ENCODE data around the gene OSBPL3. TPM values are rescaled to one million over a fixed set of nuclear protein-coding genes. Genes with fewer than 3 reads are reported as not detected.

The OSBPL3 gene
- total RNA-seq, 1 donor from 2014 or later = 35.2 TPM

DNA sequence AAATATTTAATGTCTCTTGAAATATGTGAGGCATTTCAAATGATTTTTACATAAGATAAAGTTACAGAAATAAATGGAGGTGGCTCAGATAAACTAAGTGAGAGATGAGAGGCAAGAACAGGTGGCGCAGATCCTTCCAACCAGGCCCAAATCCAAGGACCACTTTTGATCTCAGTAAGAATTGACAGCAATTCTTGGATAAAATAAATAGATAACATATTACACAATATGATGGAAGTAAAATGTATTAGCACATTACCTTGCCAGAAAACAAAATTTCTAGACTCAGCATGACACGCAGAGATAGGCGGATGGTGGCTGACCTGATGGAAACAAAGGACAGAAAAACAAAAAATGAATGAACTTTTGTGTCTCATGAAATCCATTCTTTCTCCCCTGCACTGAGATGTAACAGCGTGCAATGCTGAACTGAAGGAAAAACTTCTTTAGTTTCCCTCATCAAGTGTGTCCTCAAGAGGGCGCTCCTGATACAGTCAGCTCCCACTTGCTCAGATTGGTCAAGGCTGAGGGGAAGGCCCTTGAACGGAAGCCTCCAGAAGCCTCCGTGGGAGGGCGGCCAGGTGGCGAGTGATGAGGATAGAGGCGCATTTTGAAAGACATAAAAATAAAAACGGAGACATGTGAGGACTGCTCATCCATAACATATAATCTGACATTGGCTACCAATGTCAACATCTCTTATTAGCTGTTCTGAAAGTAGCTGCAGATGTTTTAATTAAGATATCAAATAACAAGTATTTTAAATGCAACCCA is 159.9 kb downstream of the OSBPL3 start:
- TF ChIP-seq, protein P1, sequence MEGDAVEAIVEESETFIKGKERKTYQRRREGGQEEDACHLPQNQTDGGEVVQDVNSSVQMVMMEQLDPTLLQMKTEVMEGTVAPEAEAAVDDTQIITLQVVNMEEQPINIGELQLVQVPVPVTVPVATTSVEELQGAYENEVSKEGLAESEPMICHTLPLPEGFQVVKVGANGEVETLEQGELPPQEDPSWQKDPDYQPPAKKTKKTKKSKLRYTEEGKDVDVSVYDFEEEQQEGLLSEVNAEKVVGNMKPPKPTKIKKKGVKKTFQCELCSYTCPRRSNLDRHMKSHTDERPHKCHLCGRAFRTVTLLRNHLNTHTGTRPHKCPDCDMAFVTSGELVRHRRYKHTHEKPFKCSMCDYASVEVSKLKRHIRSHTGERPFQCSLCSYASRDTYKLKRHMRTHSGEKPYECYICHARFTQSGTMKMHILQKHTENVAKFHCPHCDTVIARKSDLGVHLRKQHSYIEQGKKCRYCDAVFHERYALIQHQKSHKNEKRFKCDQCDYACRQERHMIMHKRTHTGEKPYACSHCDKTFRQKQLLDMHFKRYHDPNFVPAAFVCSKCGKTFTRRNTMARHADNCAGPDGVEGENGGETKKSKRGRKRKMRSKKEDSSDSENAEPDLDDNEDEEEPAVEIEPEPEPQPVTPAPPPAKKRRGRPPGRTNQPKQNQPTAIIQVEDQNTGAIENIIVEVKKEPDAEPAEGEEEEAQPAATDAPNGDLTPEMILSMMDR (IDR thresholded peaks at IDR 0.05; ENCODE audit: insufficient read depth, low read length, poor library complexity, severe bottlenecking) = peak; percentile 91
- Histone ChIP-seq H3K4me3 (ENCODE audit: low read depth, low read length) (no peak overlapping the region), H3K27me3 (ENCODE audit: control insufficient read depth, insufficient read depth, low read length) (no peaks in the 10 kb centered on the region), H3K36me3 (ENCODE audit: control insufficient read depth, insufficient read depth, low read length) (no peaks in the 10 kb centered on the region)
- DNase-seq (ENCODE audit: low read depth) = no peak

GRCh38 chr7:24817339-24817738 is 162.6 kb downstream of the OSBPL3 start:
- no peaks in the 10 kb centered on the region for H3K27me3 ChIP-seq (ENCODE audit: control insufficient read depth, insufficient read depth, low read length)
- H3K36me3 ChIP-seq (ENCODE audit: control insufficient read depth, insufficient read depth, low read length) = no peaks in the 10 kb centered on the region
- H3K4me3 ChIP-seq (ENCODE audit: low read depth, low read length) = no peak overlapping the region
- no peak for DNase-seq (ENCODE audit: low read depth)
- TF ChIP-seq, protein P1 (IDR thresholded peaks at IDR 0.05; ENCODE audit: insufficient read depth, low read length, poor library complexity, severe bottlenecking) = no peak

GRCh38 chr7:24816868-24817267 is 163.1 kb downstream of the OSBPL3 start:
- Histone ChIP-seq H3K27me3 (ENCODE audit: control insufficient read depth, insufficient read depth, low read length) (no peaks in the 10 kb centered on the region), H3K36me3 (ENCODE audit: control insufficient read depth, insufficient read depth, low read length) (no peaks in the 10 kb centered on the region), H3K4me3 (ENCODE audit: low read depth, low read length) (no peak overlapping the region)
- TF ChIP-seq, protein P1 (IDR thresholded peaks at IDR 0.05; ENCODE audit: insufficient read depth, low read length, poor library complexity, severe bottlenecking) = no peak
- no peak for DNase-seq (ENCODE audit: low read depth)

DNA sequence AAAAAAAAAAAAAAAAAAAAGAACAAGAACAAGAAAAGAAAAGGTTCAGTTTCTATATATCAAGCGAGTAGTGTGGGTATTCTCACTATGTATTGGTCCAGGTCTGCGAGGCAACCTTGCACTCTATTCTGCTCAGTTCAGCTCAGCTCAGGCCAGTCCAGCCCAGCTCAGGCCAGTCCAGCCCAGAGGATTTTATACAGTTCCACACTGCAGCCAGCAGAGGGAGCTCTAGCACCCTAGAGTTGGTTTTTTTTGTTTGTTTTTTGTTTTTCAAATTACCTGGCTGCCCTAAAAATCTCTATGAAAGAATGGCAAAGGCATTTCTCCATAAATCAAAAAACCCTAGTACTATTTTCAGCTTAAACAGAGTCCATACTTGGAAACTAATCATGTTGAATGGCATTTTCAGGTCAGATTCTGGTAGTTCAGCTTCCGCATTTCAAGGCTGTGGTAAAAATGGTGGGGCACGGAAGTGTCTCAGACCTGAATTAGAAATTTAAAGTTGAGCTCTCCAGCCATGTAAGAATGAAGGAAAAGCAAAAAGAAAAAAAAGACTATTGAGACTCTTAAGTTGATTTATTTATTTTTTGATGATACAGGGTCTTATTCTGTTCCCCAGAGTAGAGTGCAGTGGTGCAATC is 167.6 kb downstream of the OSBPL3 start:
- no peak for DNase-seq (ENCODE audit: low read depth)
- H3K4me3 ChIP-seq (ENCODE audit: low read depth, low read length) = no peak overlapping the region
- H3K36me3 ChIP-seq (ENCODE audit: control insufficient read depth, insufficient read depth, low read length) = peaks cover 3% of the 10 kb centered on the region
- no peaks in the 10 kb centered on the region for H3K27me3 ChIP-seq (ENCODE audit: control insufficient read depth, insufficient read depth, low read length)
- TF ChIP-seq, protein P1 (IDR thresholded peaks at IDR 0.05; ENCODE audit: insufficient read depth, low read length, poor library complexity, severe bottlenecking) = peak; percentile 88

GRCh38 chr7:24808518-24808917 is 171.5 kb downstream of the OSBPL3 start:
- Histone ChIP-seq H3K27me3 (ENCODE audit: control insufficient read depth, insufficient read depth, low read length) (no peaks in the 10 kb centered on the region), H3K36me3 (ENCODE audit: control insufficient read depth, insufficient read depth, low read length) (peaks cover 5% of the 10 kb centered on the region), H3K4me3 (ENCODE audit: low read depth, low read length) (no peak overlapping the region)
- no peak for DNase-seq (ENCODE audit: low read depth)
- TF ChIP-seq, protein P1 (IDR thresholded peaks at IDR 0.05; ENCODE audit: insufficient read depth, low read length, poor library complexity, severe bottlenecking) = no peak
